ENCODE measurements around the gene UNG.

UNG gene

GRCh38 chr12:109074866-109075265, 22.5 kb upstream of the UNG start:
- DNase-seq (ENCODE audit: low spot score): no peak

DNA sequence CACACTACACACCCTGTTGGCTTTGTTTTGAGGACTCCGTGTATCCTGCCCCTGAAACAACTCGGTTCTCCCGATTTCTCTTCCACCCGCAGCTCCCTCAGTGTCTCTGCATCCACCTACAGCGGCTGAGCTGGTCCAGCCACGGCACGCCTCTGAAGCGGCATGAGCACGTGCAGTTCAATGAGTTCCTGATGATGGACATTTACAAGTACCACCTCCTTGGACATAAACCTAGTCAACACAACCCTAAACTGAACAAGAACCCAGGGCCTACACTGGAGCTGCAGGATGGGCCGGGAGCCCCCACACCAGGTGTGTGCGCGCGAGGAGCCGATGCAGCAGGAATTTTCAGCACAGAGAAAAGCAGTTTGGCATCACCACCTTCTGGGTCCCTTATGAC, 14.6 kb upstream of the UNG start:
- TF ChIP-seq, protein P1, sequence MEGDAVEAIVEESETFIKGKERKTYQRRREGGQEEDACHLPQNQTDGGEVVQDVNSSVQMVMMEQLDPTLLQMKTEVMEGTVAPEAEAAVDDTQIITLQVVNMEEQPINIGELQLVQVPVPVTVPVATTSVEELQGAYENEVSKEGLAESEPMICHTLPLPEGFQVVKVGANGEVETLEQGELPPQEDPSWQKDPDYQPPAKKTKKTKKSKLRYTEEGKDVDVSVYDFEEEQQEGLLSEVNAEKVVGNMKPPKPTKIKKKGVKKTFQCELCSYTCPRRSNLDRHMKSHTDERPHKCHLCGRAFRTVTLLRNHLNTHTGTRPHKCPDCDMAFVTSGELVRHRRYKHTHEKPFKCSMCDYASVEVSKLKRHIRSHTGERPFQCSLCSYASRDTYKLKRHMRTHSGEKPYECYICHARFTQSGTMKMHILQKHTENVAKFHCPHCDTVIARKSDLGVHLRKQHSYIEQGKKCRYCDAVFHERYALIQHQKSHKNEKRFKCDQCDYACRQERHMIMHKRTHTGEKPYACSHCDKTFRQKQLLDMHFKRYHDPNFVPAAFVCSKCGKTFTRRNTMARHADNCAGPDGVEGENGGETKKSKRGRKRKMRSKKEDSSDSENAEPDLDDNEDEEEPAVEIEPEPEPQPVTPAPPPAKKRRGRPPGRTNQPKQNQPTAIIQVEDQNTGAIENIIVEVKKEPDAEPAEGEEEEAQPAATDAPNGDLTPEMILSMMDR (IDR thresholded peaks at IDR 0.05; ENCODE audit: extremely low read depth, missing control alignments): no peak
- DNase-seq (ENCODE audit: low spot score): no peak

More at GRCh38 chr12:109074866-109075265, 22.5 kb upstream of the UNG start:
- TF ChIP-seq, protein P1 (IDR thresholded peaks at IDR 0.05; ENCODE audit: extremely low read depth, missing control alignments): no peak

GRCh38 chr12:109084425-109084824, 13.0 kb upstream of the UNG start:
- TF ChIP-seq, protein P1 (IDR thresholded peaks at IDR 0.05; ENCODE audit: extremely low read depth, missing control alignments): no peak
- no peak for DNase-seq (ENCODE audit: low spot score)

DNA sequence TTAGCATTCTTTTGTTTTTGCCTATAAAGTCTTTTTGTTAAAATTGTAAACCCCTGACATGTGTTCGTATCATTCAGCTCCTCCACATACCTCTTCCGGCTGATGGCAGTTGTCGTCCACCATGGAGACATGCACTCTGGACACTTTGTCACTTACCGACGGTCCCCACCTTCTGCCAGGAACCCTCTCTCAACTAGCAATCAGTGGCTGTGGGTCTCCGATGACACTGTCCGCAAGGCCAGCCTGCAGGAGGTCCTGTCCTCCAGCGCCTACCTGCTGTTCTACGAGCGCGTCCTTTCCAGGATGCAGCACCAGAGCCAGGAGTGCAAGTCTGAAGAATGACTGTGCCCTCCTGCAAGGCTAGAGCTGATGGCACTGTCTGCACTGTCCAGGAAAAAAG, 11.8 kb upstream of the UNG start:
- no peak for DNase-seq (ENCODE audit: low spot score)
- TF ChIP-seq, protein P1 (IDR thresholded peaks at IDR 0.05; ENCODE audit: extremely low read depth, missing control alignments): no peak

GRCh38 chr12:109087250-109087649, 10.1 kb upstream of the UNG start:
- DNase-seq (ENCODE audit: low spot score): no peak
- TF ChIP-seq, protein P1 (IDR thresholded peaks at IDR 0.05; ENCODE audit: extremely low read depth, missing control alignments): no peak

DNA sequence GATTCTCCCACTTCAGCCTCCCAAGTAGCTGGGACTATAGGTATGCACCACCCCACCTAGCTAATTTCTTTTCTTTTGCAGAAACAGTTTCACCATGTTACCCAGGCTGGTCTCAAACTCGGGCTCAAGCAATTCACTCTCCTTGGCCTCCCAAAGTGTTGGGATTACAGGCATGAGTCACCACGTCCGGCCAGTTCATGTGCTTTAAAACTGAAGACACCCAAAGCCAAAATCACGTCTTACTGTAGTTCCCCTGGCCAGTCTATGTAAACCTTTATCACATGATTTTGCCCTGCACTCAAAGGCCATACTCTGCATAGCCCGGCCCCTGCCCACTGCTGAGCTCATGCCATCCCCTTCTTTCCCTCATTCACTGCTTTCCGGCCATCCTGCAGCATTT, 8.6 kb upstream of the UNG start:
- TF ChIP-seq, protein P1 (IDR thresholded peaks at IDR 0.05; ENCODE audit: extremely low read depth, missing control alignments): no peak
- no peak for DNase-seq (ENCODE audit: low spot score)

DNA sequence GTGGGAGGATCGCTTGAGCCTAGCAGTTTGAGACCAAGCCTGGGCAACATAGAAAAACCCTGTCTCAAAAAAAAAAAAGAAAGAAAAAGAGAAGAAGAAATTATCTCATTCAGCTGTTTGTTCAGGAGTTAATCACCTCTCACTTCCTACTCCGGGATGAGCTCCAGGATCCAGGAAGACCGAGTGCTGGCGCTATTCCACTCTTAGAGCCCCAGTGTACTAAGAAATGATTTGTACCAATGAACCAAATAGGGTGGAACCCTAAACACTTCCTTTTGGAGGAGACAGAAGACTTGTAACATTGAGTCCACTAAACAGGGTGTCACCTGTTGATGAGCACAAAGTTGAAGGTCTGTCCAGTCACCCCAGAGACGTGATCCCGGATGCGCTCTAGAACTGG, 7.7 kb upstream of the UNG start:
- DNase-seq (ENCODE audit: low spot score): no peak
- TF ChIP-seq, protein P1 (IDR thresholded peaks at IDR 0.05; ENCODE audit: extremely low read depth, missing control alignments): no peak
